ENCODE measurements around the gene TTLL10.

GRCh38 chr1:1182491-1183220 is 9.0 kb downstream of the TTLL10 start:
- TF ChIP-seq POLR2AphosphoS5 (IDR thresholded peaks at IDR 0.05) (no peak), POLR2A (IDR thresholded peaks at IDR 0.05; ENCODE audit: low read depth) (no peak), CTCF (IDR thresholded peaks at IDR 0.05) (no peak), EP300 (IDR thresholded peaks at IDR 0.05) (no peak)
